HG03378 (cell line): Measurements from ENCODE around the gene SDR42E2.
"Not testable (repeated sequence)": the region's sequence is repeated elsewhere in the genome, so short reads cannot be mapped to it uniquely, and the experiment has no call there.

Source experiments
- ATAC-seq: cut with Tn5 transposase; IDR thresholded peaks from one replicate; pipeline ENCODE4 v1.9.1; 2021; ENCODE audit warnings: mild to moderate bottlenecking, moderate library complexity; ENCODE audit not compliant: unreplicated experiment

SDR42E2 gene

GRCh38 chr16:22210285-22210684 lies 48.0 kb downstream of the SDR42E2 start:
- no peak for ATAC-seq

- no peak for ATAC-seq
These were observed 48.5 kb downstream of the SDR42E2 start for GRCh38 chr16:22210854-22211253.

- no peak for ATAC-seq
These were observed 50.9 kb downstream of the SDR42E2 start for GRCh38 chr16:22213236-22213635.

- ATAC-seq = no peak
These were observed 51.5 kb downstream of the SDR42E2 start for GRCh38 chr16:22213801-22214200.

GRCh38 chr16:22214402-22214801 lies 52.1 kb downstream of the SDR42E2 start:
- ATAC-seq = no peak

- no peak for ATAC-seq
These were observed 52.6 kb downstream of the SDR42E2 start for GRCh38 chr16:22214889-22215288.

- no peak for ATAC-seq
These were observed 54.0 kb downstream of the SDR42E2 start for GRCh38 chr16:22216191-22216831.

GRCh38 chr16:22216832-22217225 lies 54.5 kb downstream of the SDR42E2 start:
- not testable (repeated sequence) for ATAC-seq

GRCh38 chr16:22217890-22218730 lies 55.8 kb downstream of the SDR42E2 start:
- ATAC-seq = peak; percentile 82

- no peak for ATAC-seq
These were observed 57.2 kb downstream of the SDR42E2 start for GRCh38 chr16:22219389-22220068.

- ATAC-seq = no peak
These were observed 57.7 kb downstream of the SDR42E2 start for GRCh38 chr16:22220069-22220440.

GRCh38 chr16:22220714-22221113 lies 58.4 kb downstream of the SDR42E2 start:
- no peak for ATAC-seq

- no peak for ATAC-seq
These were observed 59.7 kb downstream of the SDR42E2 start for GRCh38 chr16:22222006-22222405.

GRCh38 chr16:22222998-22223397 lies 60.7 kb downstream of the SDR42E2 start:
- no peak for ATAC-seq

GRCh38 chr16:22225060-22225459 lies 62.8 kb downstream of the SDR42E2 start:
- ATAC-seq = no peak

- no peak for ATAC-seq
These were observed 67.6 kb downstream of the SDR42E2 start for GRCh38 chr16:22229889-22230288.

- ATAC-seq = no peak
These were observed 70.2 kb downstream of the SDR42E2 start for GRCh38 chr16:22232277-22233036.

- ATAC-seq = no peak
These were observed 70.7 kb downstream of the SDR42E2 start for GRCh38 chr16:22233037-22233372.

GRCh38 chr16:22235839-22236745 lies 73.8 kb downstream of the SDR42E2 start:
- ATAC-seq = no peak

- no peak for ATAC-seq
These were observed 77.0 kb downstream of the SDR42E2 start for GRCh38 chr16:22239131-22239805.
